Retinal pigment epithelial cell (primary cell): ENCODE data around the gene KLHL17.

ENCODE experiments used
- DNase-seq: peaks from one replicate; pipeline ENCODE4 v3.0.0-alpha.2; 2010; ENCODE audit warnings: low read depth
- H3K4me3 ChIP-seq: 2 replicates; pipeline ENCODE4 v1.5.1; 2011; ENCODE audit warnings: mild to moderate bottlenecking, low read length, control low read depth, moderate library complexity
- CTCF ChIP-seq: conservative IDR thresholded peaks from 2 replicates; pipeline ENCODE4 v1.5.1; 2011; ENCODE audit warnings: low read depth, low read length, control low read depth, inconsistent platforms

Gene KLHL17

GRCh38 chr1:938711-939489 lies 21.5 kb upstream of the KLHL17 start:
- no peak overlapping the region for H3K4me3 ChIP-seq
- DNase-seq, result no peak
- TF ChIP-seq CTCF, result no peak

GRCh38 chr1:939511-940106 lies 20.8 kb upstream of the KLHL17 start:
- no peak for DNase-seq
- no peak for TF ChIP-seq CTCF
- H3K4me3 ChIP-seq, result no peak overlapping the region

GRCh38 chr1:940107-941014 lies 20.0 kb upstream of the KLHL17 start:
- peak overlapping the region; percentile 28 for H3K4me3 ChIP-seq
- DNase-seq, result no peak
- no peak for TF ChIP-seq CTCF

- H3K4me3 ChIP-seq, result peak overlapping the region; percentile 28
- DNase-seq, result no peak
- TF ChIP-seq CTCF, result no peak
These were observed 19.3 kb upstream of the KLHL17 start for GRCh38 chr1:941015-941587.

GRCh38 chr1:941588-942383 lies 18.6 kb upstream of the KLHL17 start:
- DNase-seq, result no peak
- peak overlapping the region; percentile 42 for H3K4me3 ChIP-seq
- no peak for TF ChIP-seq CTCF

- no peak for DNase-seq
- H3K4me3 ChIP-seq, result peak overlapping the region; percentile 42
- TF ChIP-seq CTCF, result no peak
These were observed 18.0 kb upstream of the KLHL17 start for GRCh38 chr1:942411-942821.
